ENCODE data around the gene PCK2. TPM values are rescaled to one million over a fixed set of nuclear protein-coding genes. Genes with fewer than 3 reads are reported as not detected.

Gene PCK2
- total and polyA plus RNA-seq, 2 of the 13 experiments (the other 11 are each of a cell fraction or from before 2014, with no cell fraction given): 129 to 272 TPM

DNA sequence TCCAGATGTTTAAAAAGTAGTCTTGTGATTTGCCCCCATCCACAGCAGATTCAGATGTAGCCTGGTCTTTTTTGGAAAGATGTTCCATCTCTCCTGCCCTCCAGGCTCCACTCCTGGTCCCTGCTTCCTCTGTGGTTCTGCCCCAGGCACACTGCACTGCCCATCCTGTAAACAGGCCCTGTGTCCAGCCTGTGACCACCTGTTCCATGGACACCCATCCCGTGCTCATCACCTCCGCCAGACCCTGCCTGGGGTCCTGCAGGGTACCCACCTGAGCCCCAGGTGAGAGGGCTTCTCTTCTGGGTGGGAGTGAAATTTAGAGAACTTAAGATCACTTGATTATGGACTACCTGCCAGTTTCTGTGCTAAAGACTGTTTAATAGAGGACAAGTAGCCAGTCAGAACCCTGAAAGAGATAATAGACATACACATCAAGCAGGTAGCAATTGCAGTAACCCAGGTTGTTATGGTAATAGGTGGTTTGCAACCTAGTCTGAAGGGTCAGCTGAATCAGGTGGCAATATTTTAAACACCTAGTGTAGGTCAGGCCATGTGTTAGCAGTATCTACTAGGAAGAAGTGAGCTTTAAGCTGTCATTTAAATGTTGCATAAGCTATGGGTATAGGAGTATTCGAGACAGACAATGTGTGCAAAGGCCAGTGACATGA lies 55.3 kb downstream of the PCK2 start (continued):
- TF ChIP-seq, protein P1, sequence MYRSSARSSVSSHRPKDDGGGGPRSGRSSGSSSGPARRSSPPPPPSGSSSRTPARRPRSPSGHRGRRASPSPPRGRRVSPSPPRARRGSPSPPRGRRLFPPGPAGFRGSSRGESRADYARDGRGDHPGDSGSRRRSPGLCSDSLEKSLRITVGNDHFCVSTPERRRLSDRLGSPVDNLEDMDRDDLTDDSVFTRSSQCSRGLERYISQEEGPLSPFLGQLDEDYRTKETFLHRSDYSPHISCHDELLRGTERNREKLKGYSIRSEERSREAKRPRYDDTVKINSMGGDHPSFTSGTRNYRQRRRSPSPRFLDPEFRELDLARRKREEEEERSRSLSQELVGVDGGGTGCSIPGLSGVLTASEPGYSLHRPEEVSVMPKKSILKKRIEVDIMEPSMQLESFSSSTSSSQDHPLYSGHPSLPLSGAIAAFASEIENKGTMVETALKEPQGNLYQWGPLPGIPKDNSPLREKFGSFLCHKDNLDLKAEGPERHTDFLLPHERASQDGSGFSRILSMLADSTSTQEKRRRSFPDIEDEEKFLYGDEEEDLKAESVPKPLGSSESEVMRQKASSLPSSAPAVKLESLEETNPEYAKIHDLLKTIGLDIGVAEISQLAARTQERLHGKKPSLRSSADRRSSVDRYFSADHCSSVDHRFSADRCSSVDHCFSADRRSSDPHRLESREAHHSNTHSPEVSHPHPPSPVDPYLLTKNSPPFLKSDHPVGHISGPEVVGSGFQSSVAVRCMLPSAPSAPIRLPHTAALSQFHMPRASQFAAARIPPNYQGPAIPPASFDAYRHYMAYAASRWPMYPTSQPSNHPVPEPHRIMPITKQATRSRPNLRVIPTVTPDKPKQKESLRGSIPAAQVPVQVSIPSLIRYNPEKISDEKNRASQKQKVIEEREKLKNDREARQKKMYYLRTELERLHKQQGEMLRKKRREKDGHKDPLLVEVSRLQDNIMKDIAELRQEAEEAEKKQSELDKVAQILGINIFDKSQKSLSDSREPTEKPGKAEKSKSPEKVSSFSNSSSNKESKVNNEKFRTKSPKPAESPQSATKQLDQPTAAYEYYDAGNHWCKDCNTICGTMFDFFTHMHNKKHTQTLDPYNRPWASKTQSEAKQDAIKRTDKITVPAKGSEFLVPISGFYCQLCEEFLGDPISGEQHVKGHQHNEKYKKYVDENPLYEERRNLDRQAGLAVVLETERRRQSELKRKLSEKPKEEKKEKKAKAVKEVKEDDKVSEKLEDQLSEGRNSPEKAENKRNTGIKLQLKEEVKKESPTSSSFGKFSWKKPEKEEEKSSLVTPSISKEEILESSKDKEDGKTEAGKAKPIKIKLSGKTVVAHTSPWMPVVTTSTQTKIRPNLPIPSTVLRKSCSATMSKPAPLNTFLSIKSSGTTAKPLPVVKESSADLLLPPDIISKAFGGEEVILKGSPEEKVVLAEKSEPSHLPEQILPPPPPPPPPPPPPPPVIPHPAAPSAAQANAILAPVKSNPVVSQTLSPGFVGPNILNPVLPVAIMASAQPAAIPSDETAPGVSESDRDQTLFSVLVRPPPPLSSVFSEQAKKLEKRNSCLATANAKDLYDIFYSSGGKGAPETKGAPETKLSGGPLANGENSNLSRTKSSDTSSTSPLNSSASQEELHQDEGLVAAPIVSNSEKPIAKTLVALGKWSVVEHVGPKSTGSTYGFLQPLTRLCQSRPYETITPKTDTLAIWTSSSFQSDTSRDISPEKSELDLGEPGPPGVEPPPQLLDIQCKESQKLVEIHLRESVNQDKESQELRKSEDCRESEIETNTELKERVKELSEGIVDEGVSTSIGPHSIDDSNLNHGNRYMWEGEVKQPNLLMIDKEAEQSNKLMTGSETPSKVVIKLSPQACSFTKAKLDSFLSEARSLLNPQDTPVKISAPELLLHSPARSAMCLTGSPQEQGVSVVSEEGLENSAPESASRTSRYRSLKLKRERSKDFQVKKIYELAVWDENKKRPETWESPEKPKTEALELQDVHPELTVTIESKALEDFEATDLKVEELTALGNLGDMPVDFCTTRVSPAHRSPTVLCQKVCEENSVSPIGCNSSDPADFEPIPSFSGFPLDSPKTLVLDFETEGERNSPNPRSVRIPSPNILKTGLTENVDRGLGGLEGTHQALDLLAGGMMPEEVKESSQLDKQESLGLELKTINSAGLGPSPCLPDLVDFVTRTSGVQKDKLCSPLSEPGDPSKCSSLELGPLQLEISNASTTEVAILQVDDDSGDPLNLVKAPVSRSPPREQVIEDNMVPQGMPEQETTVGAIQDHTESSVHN (CRISPR knock-in tag; IDR thresholded peaks at IDR 0.05): 0 out of 2 replicates have a peak, but pooled peaks have one; percentile 68
- TF ChIP-seq CC2D1A (CRISPR knock-in tag; IDR thresholded peaks at IDR 0.05) (no peak), PAF1 (CRISPR knock-in tag; IDR thresholded peaks at IDR 0.05) (no peak), SKI (IDR thresholded peaks at IDR 0.05; ENCODE audit: partially characterized antibody) (no peak), HNRNPUL1 (IDR thresholded peaks at IDR 0.05; ENCODE audit: low read depth, low read length) (no peak), GLMP (CRISPR knock-in tag; IDR thresholded peaks at IDR 0.05; ENCODE audit: borderline replicate concordance) (no peak), RARG (CRISPR knock-in tag; IDR thresholded peaks at IDR 0.05; ENCODE audit: low read depth) (no peak), ZBTB7A (CRISPR knock-in tag; IDR thresholded peaks at IDR 0.05) (peak; percentile 60; the same call in 1 of the 2 replicates), ZNF567 (CRISPR knock-in tag; IDR thresholded peaks at IDR 0.05; ENCODE audit: borderline replicate concordance) (no peak), RNF2 (conservative IDR thresholded peaks at IDR 0.05; ENCODE audit: low read depth) (no peak), ZBTB46 (CRISPR knock-in tag; IDR thresholded peaks at IDR 0.05; ENCODE audit: borderline replicate concordance) (0 out of 2 replicates have a peak, but pooled peaks have one; percentile 28), SNAPC5 (CRISPR knock-in tag; IDR thresholded peaks at IDR 0.05; ENCODE audit: borderline replicate concordance) (no peak), STAG1 (CRISPR knock-in tag; IDR thresholded peaks at IDR 0.05) (no peak)
- TF ChIP-seq, protein P2, sequence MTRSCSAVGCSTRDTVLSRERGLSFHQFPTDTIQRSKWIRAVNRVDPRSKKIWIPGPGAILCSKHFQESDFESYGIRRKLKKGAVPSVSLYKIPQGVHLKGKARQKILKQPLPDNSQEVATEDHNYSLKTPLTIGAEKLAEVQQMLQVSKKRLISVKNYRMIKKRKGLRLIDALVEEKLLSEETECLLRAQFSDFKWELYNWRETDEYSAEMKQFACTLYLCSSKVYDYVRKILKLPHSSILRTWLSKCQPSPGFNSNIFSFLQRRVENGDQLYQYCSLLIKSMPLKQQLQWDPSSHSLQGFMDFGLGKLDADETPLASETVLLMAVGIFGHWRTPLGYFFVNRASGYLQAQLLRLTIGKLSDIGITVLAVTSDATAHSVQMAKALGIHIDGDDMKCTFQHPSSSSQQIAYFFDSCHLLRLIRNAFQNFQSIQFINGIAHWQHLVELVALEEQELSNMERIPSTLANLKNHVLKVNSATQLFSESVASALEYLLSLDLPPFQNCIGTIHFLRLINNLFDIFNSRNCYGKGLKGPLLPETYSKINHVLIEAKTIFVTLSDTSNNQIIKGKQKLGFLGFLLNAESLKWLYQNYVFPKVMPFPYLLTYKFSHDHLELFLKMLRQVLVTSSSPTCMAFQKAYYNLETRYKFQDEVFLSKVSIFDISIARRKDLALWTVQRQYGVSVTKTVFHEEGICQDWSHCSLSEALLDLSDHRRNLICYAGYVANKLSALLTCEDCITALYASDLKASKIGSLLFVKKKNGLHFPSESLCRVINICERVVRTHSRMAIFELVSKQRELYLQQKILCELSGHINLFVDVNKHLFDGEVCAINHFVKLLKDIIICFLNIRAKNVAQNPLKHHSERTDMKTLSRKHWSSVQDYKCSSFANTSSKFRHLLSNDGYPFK (CRISPR knock-in tag; IDR thresholded peaks at IDR 0.05; ENCODE audit: borderline replicate concordance): 0 out of 2 replicates have a peak, but pooled peaks have one; percentile 0
